Sigmoid colon (tissue), 4 donors: ENCODE results near the gene KCNQ1OT1.

Experiments used
- CTCF ChIP-seq, 4 experiments: fragments of 450-650 bp in 3 of 4; fragments of 200-600 bp in 1 of 4; IDR thresholded peaks; one replicate each; pipeline ENCODE4 v1.5.1; 2016 to 2019; ENCODE audit warnings: antibody characterized with exemption in 4 of 4, mild to moderate bottlenecking in 3 of 4, moderate library complexity in 2 of 4
- POLR2A ChIP-seq, 2 donors: fragments of 450-650 bp; IDR thresholded peaks; one replicate each; pipeline ENCODE4 v1.6.1; 2016; ENCODE audit warnings: antibody characterized with exemption in 2 of 2, mild to moderate bottlenecking in 2 of 2, moderate library complexity in 2 of 2
- POLR2AphosphoS5 ChIP-seq, 4 donors: sonication (generic); formaldehyde crosslinking; IDR thresholded peaks; one replicate each; pipeline ENCODE4 v1.6.1; 2017; ENCODE audit warnings: antibody characterized with exemption in 4 of 4

DNA sequence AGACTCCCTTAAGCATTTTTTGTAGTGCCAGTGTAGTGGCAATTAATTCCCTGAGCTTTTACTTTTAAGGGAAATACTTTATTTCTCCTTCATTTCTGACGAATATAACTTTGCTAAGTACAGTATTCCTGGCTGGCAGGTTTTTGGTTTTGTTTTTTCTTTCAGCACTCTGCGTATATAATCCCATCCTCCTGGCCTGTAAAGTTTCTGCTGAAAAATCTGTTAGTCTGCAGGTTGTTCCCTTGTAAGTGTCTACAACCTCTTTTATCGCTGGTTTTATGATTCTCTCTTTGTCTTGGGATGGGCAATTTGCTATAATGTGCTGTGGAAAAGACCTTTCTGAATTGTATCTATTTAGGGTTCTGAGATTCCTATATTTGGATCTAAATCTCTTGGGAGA, 56.0 kb downstream of the KCNQ1OT1 start:
- TF ChIP-seq CTCF (IDR thresholded peaks at IDR 0.05) (no peak), POLR2AphosphoS5 (IDR thresholded peaks at IDR 0.05) (no peak), POLR2A (IDR thresholded peaks at IDR 0.05) (no peak)
